ENCODE measurements around the gene UTP3. TPM values are rescaled to one million over a fixed set of nuclear protein-coding genes. Genes with fewer than 3 reads are reported as not detected.
"Not testable (repeated sequence)": the region's sequence is repeated elsewhere in the genome, so short reads cannot be mapped to it uniquely, and the experiment has no call there.

The UTP3 gene
- total RNA-seq, 1 experiment from 2014 or later, result 18.1 TPM

DNA sequence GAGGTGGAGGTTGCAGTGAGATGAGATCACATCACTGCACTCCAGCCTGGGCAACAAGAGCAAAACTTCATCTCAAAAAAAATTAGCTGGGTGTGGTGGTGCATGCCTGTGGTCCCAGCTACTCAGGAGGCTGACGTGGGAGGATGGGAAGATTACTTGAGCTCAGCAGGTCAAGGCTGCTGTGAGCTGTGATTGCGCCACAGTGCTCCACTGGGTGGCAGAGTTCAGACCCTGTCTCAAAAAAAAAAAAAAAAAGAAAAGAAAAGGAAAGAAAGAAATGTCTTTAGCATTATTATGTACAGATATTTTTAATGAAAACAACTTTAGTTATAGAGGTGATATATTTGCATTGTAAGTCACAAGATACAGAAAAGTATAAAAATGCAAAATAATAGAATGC is 47.6 kb downstream of the UTP3 start:
- H3K4me1 ChIP-seq (replicated peaks), result peaks cover 22% of the 10 kb centered on the region
- not testable (repeated sequence) for H3K27ac ChIP-seq; H3K36me3 ChIP-seq; H3K4me3 ChIP-seq; H3K27me3 ChIP-seq (replicated peaks); H3K9me3 ChIP-seq (replicated peaks)
- DNase-seq (ENCODE audit: low read depth in 1 of 2, low spot score in 2 of 2), result peak; percentile 45 to 62

DNA sequence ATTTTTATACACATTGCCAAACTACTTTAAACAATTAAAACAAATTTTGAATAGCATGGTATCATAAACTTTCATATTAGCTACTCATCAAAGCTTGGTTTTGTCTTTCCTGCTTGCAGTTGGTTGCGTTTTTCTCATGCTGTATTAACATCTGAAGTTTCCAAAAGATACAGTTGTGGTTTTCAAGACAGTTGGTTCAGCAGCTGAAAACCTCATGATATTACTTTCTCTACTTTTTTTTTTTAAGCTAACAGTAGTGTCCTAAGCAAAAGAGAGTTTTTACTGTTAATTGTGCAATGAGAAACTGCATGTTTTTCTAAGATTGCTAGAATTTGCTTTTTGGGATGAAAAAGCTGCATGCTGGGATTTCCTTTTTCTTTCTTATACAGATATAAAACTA is 48.7 kb downstream of the UTP3 start:
- no peaks in the 10 kb centered on the region for H3K36me3 ChIP-seq
- no peaks in the 10 kb centered on the region for H3K9me3 ChIP-seq (replicated peaks)
- H3K4me3 ChIP-seq, result no peak overlapping the region
- peaks cover 26% of the 10 kb centered on the region for H3K4me1 ChIP-seq (replicated peaks)
- no peak for DNase-seq (ENCODE audit: low read depth in 1 of 2, low spot score in 2 of 2)
- no peak overlapping the region for H3K27ac ChIP-seq
- H3K27me3 ChIP-seq (replicated peaks), result no peaks in the 10 kb centered on the region

DNA sequence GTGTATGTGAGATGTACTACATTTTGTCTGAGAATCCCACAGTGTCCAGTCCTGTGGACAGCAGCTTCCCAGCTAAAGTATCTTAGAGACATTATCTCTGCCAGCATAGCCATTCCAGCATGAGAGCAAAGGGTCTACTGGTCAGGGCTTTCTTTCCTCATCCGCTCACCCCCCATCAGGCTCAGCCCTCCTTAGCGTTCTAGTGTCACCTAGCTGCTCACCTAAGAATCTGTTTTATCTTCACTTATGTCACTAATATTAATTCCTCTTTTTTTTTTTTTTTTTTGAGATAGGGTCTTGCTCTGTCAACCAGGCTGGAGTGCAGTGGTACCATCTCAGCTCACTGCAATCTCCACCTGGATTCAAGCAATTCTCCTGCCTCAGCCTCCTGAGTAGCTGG is 49.1 kb downstream of the UTP3 start:
- peaks cover 26% of the 10 kb centered on the region for H3K4me1 ChIP-seq (replicated peaks)
- no peaks in the 10 kb centered on the region for H3K9me3 ChIP-seq (replicated peaks)
- H3K4me3 ChIP-seq, result no peak overlapping the region
- DNase-seq (ENCODE audit: low read depth in 1 of 2, low spot score in 2 of 2), result no peak
- no peak overlapping the region for H3K27ac ChIP-seq
- no peaks in the 10 kb centered on the region for H3K27me3 ChIP-seq (replicated peaks)
- H3K36me3 ChIP-seq, result no peaks in the 10 kb centered on the region

DNA sequence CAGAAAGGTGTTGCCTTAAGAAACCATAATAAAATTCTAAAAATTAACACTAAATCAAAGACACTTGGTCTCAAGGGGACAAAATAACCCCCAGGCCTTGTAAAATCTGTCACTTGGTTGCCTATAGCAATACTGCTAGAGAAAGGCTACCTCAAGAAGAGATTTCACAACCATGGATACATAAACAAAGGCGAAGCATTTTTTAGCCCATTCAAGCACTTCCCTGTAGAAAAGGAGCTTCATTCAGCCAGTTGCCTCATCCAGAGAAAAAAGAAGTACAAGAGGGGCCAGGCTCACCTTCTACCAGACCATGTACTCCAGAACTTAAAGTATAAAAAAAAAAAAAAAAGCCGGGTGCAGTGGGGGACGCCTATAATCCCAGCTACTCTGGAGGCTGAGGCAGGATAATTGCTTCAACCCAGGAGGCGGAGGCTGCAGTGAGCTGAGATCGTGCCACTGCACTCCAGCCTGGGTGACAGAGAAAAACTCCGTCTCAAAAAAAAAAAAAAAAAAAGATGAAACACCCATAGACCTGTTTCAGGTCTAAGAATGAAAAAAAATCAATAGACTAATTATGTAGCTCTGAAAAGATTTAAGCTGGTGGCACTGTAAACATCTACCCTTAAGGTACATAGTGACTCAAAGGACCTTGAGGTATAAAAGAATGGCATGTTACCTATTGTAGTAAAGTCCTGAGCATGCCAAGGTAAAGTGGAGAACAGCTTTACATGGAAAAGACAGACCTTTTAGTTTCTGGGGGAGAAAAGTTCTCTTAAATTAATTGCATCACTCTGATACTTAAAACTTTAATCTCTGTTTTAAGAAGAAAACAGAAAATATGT is 51.4 kb downstream of the UTP3 start:
- Histone ChIP-seq H3K27ac (no peak overlapping the region), H3K9me3 (replicated peaks) (no peaks in the 10 kb centered on the region), H3K4me3 (no peak overlapping the region), H3K27me3 (replicated peaks) (no peaks in the 10 kb centered on the region), H3K36me3 (no peaks in the 10 kb centered on the region), H3K4me1 (replicated peaks) (peaks cover 15% of the 10 kb centered on the region)
- DNase-seq (ENCODE audit: low read depth in 1 of 2, low spot score in 2 of 2), result no peak

Other genes starting within 250 kb of the UTP3 start
- gene MUC7, start 216.3 kb upstream of the UTP3 start, total RNA-seq (2014; rRNA removed; shearing (Covaris generic)), result not detected in 2 replicates
- gene AMTN, start 170.0 kb upstream of the UTP3 start, total RNA-seq (2014; rRNA removed; shearing (Covaris generic)), result not detected in 2 replicates
- gene AMBN, start 96.3 kb upstream of the UTP3 start, total RNA-seq (2014; rRNA removed; shearing (Covaris generic)), result not detected in 2 replicates
- gene ENAM, start 59.8 kb upstream of the UTP3 start, total RNA-seq (2014; rRNA removed; shearing (Covaris generic)), result not detected in 2 replicates
- gene JCHAIN, start 22.0 kb upstream of the UTP3 start, total RNA-seq (2014; rRNA removed; shearing (Covaris generic)), result not detected in 2 replicates
- 13.9 and 21.1 TPM in 2 replicates for gene RUFY3, start 33.4 kb downstream of the UTP3 start, total RNA-seq (2014; rRNA removed; shearing (Covaris generic))
- gene GRSF1, start 151.4 kb downstream of the UTP3 start, total RNA-seq (2014; rRNA removed; shearing (Covaris generic)), result 82.1 and 100 TPM in 2 replicates
- gene MOB1B, start 213.8 kb downstream of the UTP3 start, total RNA-seq (2014; rRNA removed; shearing (Covaris generic)), result 7.5 and 12.9 TPM in 2 replicates